Fibroblast of skin of left quadriceps (primary cell): ENCODE measurements around the gene TYMP.
A peak's percentile ranks its signal among the peaks of the same experiment; 100 is the strongest.
"Not testable (repeated sequence)": the region's sequence is repeated elsewhere in the genome, so short reads cannot be mapped to it uniquely, and the experiment has no call there.

Experiments
- DNase-seq, 2 experiments: peaks; one replicate each; pipeline ENCODE4 v3.0.0-alpha.2; 2013; ENCODE audit warnings: low read depth in 2 of 2

The TYMP gene

DNA sequence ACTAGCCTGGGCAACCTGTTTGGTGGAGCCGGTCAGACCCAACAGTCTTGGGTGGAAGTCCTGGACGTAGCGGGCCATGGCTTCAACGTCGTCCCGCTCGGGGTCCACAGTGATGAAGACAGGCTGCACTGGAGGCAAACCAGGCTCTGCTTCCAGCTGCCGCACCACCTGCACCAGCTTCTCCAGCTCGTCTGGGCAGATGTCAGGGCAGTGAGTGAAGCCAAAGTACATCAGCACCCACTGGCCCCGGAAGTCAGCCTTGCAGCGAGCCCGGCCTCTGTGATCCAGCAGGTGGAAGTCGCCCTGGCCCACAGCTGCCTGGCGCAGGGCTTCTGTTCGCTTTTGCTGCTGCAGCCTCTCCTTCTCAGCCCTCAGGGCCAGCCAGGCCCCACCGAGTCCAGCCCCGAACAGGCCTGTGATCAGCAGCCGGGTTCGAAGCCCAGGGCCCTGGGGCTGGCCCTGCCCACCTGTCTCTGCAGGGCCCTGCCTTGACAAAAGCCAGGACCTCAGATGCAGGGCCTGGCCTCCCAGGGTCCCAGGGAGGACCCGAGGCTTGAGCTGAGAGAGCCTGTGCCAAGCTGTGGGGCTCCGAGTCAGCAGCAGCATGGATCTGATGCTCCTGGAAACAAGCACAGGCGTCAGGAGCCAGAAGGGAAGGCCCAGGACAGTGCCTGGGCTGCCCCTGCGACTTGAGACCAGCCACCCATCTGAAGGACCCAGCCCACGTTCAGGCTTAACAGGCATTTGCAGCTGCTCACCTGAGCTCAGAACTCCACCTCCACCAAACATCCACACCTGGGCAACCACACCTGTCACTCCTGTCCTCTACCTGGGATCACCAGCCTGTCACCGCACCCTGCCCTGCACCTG, 5.8 kb downstream of the TYMP start:
- no peak for DNase-seq

DNA sequence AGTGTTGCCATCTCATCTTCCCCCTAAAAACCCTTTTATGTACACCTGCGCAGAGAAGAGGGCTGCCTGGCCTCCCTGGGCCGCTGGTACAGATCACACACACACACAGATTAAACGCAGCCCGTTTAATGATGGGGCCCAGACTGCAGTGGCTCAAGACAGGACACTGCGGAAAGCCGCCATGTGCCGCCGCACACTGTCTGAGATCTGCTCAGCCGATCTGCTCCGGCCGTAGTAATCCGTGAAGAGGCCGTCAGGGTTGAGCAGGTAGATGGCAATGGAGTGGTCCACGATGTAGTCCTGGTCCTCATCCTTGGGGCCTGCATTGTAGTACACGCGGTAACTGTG, 6.4 kb downstream of the TYMP start:
- DNase-seq = no peak

DNA sequence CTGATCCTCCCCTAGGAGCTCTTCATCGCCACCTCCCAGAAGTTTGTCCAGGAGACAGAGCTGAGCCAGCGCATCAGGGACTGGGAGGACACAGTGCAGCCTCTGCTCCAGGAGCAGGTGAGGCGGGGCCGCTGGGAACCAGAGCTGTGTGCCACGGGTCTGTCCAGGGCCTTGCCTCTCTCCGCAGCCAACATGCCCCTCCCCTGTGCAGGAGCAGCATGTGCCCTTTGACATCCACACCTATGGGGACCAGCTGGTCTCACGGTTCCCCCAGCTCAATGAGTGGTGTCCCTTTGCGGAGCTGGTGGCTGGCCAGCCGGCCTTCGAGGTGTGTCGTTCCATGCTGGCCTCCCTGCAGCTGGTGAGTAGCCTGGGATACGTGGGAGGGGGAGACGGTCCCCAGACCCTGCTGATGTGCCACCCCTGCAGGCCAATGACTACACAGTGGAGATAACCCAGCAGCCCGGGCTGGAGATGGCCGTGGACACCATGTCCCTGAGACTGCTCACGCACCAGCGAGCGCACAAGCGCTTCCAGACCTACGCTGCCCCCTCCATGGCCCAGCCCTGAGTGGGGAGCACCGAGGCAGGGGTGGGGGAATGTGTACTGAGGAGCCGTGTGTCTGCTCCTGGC, 6.9 kb downstream of the TYMP start:
- no peak for DNase-seq

DNA sequence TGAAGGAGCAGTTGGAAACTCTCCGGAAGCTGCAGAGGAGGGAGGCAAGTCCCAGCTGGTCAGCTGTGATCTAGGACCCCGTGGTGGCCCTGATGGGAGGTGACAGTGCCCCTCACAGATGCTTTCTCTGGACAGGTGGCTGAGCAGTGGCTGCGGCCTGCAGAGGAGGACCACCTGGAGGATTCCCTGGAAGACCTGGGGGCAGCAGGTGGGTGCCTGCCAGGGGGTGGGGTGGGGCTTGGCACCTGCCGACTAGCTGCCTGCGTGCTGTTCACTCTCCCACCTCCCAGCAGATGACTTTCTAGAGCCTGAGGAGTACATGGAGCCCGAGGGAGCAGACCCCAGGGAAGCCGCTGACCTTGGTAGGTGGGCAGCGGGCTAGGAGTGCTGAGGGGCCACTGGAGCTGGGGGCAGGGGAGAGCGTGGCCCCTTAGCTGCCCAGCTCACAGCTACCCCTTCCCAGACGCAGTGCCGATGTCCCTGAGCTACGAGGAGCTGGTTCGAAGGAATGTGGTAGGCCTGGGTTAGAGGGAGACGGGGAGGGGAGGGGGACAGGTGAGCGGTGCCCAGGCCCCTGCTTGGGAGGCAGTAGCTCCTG, 7.5 kb downstream of the TYMP start:
- DNase-seq = no peak

DNA sequence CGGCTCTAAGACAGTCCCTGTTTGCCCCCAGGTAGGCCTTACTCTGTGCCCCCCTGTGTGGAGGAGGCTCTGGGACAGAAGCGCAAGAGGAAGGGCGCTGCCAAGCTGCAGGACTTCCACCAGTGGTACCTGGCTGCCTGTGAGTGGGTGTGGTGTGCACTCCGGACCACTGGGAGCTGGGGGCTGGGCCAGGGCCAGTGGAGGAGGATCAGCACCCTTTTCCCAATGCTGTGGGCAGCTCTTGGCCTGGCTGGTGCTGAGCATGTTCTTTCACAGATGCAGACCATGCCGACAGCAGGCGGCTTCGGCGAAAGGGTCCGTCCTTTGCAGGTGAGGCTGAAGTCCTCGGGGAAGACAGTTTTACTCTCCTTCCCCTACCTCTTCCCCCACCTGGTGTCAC, 8.1 kb downstream of the TYMP start:
- no peak for DNase-seq

DNA sequence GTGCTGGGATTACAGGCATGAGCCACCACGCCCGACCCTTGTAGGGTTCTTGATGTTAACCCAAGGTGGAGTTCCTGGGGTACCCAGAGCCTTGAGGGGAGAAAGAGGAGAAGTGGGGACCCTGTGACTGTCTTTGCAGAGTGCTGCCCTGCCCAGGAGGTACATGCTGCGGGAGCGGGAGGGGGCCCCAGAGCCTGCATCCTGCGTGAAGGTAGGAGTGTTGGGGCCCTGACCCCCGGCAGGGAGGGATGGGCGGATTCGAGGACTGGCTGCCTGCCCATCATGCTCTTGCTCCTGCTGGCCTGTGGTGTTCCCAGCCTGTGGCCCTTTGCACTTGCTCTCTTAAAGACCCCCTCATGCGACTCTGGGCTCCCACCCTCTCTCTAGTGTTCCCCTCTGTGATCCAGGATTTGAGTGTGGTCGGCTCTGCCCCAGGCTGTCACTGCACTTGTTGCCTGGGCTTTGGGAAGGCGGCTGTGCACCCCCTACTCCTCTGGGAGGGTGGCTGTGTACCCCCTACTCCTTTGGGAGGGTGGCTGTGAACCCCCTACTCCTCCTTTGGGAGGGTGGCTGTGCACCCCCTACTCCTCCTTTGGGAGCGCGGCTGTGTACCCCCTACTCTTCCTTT, 8.9 kb downstream of the TYMP start:
- DNase-seq = no peak

DNA sequence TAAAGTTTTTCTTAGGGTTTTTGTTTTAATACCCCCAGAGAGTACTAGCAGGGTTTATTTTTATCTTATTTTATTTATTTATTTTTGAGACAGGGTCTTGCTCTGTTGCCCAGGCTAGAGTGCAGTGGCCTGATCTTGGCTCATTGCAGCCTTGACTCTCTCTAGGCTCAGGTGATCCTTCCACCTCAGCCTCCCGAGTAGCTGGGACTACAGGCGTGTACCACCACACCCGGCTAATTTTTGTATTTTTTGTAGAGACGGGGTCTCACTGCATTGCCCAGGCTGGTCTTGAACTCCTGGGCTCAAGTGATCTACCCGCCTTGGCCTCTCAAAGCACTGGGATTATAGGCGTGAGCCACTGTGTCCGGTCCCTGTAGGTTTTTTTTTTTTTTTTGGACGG, 9.6 kb downstream of the TYMP start:
- not testable (repeated sequence) for DNase-seq

DNA sequence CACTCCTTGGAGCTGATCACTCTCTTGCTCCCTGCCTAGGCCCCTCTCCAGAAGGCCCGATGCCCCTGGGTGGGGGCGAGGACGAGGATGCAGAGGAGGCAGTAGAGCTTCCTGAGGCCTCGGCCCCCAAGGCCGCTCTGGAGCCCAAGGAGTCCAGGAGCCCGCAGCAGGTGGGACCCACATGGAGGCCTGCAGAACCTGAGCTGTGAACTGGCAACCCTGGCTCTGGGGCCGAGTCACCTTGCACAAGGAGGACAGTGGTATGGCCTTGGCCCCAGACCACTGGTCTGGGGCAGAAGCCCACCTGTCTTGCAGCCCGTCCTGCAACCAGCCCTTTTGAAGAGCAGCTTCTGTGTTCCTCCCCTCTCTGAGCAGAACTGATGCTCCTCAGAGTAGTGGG, 10.7 kb downstream of the TYMP start:
- DNase-seq = no peak

DNA sequence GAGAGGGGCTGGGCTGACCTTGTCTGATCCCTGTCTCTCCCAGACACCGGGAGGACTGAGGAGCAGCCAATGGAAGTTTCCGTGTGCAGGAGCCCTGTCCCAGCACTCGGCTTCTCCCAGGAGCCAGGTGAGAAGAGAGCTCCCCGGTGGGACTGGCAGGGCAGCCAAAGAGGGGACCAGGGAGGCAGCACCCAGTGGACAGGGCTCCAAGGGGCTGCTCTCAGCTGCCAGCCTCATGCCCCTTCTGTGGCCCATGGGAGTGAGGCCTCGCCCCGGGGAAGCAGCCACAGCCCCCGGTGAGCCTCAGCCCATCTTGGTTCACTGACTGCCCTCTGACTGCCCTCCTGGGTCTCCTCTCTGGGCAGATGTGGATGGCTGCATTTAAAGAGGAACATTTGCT, 11.2 kb downstream of the TYMP start:
- DNase-seq = no peak

DNA sequence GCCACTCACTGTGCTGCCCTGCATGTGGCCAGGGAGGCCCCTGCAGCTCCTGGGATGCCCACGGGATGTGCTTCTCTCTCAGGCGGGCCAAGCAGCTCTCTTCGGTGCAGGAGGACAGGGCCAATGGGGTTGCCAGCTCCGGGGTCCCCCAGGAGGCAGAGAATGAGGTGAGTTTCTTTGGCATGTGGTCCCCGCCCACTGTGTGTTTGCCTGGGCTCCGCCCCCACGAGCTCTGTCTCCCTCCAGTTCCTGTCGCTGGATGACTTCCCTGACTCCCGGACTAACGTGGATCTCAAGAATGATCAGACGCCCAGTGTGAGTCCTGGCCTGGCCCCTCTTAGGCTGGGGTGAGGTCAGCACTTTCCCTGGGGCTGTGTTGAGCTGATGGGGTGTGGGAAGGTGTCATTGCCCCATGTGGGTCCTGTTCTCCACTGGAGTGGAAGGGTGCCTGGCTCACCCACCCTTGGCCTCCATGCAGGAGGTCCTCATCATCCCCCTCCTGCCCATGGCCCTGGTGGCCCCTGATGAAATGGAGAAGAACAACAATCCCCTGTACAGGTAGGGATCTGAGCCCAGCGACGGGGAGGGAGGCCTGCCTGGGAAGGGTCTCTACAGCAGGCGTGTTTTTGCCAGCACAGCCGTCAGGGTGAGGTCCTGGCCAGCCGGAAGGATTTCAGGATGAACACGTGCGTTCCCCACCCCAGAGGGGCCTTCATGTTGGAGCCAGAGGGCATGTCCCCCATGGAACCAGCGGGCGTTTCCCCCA, 12.1 kb downstream of the TYMP start:
- DNase-seq = no peak

DNA sequence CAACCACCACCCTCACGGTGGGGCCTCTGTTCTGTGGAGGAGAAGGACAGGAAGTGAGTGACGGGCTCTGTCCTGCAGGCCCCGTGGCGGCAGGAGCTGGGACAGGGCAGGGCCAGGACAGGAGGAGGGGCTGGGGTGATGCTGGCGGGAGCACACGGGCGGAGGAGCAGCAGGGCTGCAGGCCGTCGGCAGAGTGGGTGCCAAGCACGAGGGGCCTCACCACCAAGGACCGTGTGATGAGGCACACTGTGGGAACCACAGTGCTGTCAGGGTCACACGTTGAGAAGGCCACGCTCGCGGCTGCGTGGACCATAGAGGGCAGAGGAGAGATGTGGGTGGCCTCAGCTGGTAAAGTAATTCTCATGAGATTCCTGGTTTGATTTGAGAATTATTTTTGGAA, 12.9 kb downstream of the TYMP start:
- no peak for DNase-seq

DNA sequence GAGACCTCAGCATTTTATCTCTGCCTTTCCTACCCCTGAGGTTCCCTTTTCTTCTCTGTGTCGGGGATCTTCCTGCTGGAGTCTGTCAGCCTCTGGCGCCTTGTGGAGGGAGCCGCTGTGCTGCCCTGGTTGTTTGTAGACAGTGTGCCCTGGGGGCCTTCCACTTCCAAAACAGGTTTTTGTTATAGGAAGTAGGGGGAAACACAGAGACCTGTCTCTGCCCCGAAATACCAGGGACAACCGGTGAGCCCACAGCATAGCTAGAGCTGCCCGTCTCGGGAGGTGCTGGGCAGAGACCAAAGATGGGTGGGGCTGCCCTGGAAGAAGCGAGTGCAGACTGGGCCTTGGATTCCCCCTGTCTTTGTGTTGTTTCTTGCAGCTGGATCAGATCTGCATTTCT, 13.7 kb downstream of the TYMP start:
- no peak for DNase-seq

DNA sequence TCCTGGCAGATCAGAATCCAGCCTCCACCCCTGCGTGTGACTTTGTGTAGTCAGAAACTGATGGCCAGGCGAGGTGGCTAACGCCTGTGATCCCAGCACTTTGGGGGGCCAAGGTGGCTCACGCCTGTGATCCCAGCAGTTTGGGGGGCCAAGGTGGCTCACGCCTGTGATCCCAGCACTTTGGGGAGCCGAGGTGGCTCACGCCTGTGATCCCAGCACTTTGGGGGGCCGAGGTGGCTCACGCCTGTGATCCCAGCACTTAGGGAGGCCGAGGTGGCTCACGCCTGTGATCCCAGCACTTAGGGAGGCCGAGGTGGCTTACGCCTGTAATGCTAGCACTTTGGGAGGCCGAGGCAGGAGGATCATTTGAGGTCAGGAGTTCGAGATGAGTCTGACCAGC, 16.6 kb downstream of the TYMP start:
- DNase-seq = no peak

DNA sequence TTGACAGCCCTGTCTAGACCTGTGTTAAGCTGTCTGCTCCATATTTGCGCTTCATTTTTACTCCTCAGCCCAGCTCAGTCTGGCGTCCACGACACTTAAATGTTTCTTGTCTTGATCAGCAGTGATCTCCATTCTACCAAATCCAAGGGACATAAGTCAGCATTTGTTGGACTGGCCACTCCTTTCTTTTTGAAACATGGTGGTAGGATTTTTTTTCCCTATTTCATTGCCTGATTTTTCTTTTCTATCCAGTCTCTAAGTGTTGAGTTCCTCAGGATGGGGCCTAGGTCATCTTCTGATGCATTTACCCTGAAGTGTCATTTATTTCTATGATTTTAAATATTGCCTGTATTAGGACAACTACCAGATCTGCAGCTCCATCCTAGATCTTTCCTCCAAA, 20.9 kb downstream of the TYMP start:
- no peak for DNase-seq

DNA sequence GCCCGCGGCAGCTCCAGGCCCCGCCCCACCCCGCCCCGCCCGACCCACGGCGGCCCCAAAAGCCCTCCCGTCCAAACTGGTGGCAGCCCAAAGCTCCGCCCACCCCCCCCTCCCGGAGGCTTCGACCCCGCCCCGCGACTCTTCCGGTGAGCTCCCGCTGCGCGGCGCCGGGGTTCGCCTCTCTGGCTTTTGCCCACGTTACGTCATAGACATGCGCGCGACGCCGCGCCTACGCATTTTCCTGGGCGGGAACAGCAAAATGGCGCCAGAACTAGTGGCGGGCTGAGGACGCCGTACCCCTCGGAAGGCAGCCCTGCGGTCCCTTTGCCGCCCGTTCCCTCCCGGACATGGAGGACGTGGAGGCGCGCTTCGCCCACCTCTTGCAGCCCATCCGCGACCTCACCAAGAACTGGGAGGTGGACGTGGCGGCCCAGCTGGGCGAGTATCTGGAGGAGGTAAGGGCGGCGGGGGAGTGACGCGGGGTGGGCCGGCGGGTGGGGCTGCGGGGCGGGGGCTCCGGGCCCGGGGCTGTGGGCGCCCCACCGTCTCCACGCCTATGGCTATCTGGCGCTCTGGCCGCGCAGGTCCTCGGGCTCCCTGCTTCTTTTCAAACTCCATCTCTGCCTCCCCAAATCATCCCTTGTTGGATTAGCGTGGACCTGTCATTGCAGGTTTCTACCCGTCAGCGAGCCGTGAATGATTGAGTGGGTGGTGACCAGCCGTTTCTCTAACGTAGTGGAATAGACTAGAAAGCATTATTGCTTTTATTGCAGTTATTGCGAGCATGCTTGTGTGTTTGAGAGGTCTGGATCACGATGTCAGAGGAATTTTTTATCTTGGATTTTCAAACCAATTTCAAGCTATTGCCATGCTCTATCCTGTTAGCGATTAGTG, 21.6 kb downstream of the TYMP start, which contains the start of gene NCAPH2:
Gene NCAPH2, plus strand, starts transcription at position 234 of the 894 bp plus-strand sequence. Its CDS starts 114 bp downstream, at position 348.
- peak; percentile 93 to 94 for DNase-seq

DNA sequence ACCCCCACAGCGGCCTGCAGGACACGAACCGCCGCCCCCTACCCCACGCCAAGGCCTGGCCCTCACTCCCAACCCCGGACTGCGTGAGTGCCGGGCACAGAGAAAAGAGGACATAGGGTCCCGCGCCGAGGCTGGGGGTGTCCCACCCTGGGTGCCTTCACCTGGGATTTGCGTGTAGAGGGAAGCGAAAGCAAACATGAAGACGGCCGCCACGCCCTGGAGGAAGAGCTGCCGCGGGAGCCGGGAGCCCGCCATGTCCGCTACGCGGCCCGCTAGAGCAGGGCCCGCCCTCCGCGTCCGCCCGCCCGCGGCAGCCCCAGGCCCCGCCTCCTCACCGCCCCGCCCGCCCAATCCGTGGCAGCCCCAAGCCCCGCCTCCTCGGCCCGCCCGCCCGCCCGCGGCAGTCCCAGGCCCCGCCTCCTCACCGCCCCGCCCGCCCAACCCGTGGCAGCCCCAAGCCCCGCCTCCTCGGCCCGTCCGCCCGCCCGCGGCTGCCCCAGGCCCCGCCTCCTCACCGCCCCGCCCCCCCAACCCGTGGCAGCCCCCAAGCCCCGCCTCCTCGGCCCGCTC, 22.3 kb downstream of the TYMP start, which contains the start of gene LMF2:
Gene LMF2, minus strand, starts transcription at position 282 of the 570 bp plus-strand sequence. Its CDS starts 27 bp downstream, at position 255.
- no peak for DNase-seq

DNA sequence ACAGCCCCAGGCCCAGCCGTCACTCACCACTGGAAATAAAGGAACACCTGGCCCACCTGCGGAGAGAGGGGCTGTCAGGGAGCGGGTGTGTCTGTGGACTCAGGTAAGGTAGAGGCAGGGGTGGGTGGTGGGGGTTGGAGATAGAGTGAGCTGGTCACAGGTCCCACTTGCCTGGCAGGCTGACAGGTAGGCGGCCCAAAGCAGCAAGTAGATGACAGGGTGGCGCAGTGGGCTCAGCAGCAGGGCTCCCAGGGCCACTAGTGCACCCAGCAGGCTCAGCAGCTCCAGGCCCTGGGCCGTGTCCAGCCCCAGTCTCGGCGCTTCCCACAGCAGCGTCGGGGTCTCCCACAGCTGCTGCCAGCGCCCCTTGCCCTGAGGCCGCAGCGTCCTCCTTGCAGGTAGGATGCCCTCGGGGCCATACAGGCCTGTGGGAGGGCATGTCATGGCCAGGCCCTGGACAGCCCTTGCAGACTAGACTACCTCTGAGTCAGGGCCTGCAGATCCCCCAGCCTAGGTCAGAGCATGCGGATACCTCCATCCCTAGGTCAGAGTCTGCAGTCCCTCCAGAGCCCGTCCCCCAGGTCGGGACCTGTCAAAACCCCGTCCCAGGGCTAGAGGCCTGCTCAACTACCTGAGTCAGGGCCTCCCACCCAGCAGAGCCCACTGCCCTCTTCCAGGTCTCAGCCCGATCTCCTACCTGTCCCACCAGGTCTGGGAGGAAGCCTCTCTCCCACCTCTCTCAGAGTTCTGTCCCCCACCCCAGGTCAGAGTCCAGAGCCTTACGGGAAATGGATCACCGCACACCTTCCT, 23.0 kb downstream of the TYMP start:
- DNase-seq = no peak

DNA sequence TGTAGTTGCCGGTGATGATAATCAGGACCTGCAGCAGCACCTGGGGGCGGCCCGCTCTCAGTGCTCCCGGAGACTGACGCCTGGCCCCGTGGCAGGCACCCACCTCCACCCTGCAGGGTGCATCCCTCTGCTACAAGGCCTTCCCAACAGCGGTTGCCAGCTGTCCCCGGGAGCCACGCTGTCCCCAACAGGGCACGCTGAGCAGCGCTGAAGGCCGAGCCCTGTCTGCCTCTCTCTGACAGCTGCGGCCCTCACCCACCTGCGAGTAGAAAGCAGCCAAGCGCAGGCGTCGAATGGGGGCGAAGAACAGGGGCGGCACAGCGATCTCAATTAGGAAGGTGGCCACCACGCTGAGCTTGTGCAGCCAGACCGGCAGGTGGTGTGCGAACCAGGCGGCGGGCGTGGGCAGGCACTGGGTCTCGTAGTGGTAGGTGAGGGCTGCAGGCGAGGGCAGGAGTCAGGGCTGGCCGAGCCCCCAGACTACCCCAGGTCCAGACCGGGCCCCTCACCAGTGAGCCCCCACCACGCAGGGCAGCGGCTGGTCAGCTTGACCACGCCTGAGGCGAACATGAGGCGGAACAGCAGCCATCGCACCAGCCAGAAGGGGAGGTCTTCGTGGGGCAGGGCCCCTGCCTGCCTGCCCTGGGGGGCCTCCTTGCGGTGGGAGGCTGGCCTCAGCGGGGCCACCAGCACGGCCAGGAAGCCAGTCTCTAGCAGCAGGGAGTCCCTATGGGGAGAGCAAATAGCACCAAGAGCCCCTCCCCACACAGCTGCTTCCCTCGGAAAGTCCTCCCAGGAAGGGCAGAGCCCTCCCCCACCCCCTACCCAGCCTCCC, 23.8 kb downstream of the TYMP start:
- DNase-seq = no peak
